ENCODE data around the gene FIBP.
"Not testable (repeated sequence)": the region's sequence is repeated elsewhere in the genome, so short reads cannot be mapped to it uniquely, and the experiment has no call there.

FIBP gene

DNA sequence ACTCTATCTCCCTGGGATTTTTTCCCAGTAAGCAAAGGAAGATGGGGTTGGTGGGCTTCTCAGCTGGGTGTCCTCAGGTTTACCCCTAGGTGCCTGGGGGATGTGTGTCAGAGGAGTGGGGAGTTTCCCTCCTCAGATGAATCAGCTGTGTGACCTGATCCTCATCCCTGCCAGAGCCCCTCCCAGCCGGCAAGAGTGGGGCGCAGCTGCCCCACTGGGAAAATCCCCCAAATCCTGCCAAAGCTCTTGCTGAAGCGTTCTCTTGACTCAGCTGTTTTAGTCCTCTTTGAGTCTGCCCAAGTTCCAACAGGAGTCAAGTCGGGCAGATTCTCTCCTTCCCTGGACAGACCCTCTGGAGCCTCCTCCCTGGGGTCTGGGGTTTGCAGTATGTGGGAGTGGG is 24.6 kb upstream of the FIBP start:
- no peak for DNase-seq

DNA sequence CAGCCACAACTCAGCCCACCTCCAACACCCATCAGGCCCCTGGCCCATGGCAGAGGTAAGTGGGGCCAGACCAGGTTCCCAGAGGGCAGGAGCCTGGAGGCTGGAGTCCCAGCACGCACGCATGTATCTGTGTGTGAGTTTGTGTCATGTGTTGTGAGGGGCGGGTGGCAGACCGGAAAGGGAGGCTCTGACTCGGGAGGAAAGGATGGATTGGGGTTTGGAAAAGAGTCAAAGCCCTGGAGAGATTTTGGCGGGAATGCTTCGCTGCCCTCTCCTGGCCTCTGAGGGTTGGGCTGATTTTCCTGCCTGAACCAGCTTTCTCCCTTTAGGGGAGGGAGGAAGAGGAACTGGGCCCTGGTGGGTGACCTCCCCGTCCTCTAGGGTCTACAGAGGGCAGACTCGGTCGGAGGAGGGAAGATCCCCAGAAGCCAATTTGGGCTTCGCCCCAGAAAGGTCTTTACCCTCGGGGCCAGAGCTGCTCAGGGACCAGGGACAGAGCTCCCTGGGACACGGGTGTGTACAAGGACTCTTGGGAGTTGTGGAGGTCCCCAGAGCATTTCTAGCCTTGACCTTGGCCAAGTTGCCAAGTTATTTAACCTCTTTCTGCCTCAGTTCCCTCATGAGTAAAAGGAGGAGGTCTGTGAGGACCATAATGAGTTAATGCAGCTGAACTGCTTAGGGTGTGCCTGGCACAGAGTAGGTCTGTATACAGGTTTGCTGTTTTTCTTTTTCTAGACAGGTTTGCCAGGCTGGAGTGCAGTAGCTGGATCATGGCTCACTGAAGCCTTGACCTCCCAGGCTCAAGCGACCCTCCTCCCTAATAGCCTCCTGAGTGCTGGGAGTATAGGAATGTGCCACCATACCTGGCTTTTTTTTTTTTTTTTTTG is 23.7 kb upstream of the FIBP start:
- no peak for DNase-seq

DNA sequence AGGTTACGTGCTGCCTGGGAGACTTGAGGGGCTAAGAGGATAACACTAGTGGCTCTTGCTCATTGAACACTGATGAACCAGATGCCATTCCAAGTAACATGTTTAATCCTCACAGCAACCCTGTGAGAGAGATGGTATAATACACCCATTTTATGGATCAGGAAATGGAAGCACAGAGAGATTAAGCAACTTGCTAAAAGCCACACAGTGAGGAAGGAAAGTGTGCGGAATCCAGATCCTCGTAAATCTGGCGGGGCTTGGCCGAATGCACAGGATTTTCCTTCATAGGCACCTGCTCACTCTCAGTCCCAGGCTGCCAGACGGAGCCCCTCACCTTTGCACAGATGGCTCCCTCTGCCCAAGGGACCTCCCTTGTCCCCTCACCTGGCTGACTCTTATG is 19.6 kb upstream of the FIBP start:
- no peak for DNase-seq

DNA sequence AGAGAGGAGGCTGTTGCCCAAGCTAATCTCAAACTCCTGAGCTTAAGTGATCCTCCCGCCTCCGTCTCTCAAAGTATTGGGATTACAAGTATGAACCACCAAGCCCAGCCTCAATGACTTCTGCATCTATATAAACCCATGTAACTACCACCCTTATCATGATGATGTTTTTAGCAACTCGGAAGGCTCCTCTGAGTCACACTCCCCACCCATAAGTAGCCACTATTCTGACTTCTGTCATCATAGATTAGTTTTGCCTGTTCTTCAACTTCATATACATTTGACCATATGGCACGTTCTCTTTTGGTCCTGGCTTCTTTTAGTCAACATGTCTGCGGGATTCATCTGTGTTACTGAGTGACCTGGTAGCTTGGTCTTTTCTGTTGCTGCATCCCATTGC is 18.3 kb upstream of the FIBP start:
- DNase-seq: no peak

DNA sequence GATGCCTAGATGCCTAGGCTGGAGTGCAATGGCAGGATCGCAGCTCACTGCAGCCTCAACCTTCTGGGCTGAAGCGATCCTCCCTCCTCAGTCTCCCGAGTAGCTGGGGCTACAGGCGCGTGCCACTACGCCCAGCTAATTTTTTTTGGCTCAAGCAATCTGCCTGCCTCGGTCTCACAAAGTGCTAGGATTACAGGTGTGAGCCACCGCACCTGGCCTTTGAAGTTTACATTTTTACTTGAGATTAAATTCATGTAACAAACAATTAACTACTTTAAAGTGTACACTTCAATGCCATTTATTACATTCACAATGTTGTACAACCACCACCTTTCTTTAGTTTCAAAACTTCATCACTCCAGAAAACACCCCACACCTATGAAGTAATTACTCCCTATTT is 15.4 kb upstream of the FIBP start:
- no peak for DNase-seq

DNA sequence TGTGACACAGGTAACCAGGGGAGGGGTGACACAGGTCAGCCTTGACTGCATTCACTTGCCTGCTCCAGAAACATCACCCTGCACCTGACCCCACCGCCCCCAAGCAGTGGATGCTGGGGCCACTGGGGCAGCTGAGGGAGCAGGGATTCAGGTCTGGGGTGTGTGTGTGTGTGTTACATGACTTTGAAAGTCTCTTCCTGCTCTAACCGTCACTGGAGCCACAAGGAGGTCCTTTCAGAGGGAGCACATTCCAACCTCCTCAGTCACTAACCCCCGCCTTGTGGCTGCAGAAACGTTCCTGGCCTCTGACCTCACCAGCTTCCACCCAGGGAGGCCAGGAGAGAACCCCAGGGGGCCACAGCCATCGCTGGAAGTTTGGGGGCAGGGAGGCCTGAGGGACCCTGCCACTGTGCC is 14.8 kb upstream of the FIBP start:
- no peak for DNase-seq

DNA sequence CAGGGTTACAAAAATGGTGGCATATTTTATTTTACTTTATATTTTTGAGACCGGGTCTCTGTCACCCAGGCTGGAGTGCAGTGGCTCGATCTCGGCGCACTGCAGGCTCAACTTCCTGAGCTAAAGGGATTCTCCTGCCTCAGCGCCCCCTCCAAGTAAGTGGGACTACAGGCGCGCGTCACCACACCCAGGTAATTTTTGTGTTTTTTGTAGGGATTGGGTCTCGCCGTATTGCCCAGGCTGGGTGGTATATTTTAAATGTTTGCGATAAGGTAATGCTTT is 12.6 kb upstream of the FIBP start:
- no peak for DNase-seq

DNA sequence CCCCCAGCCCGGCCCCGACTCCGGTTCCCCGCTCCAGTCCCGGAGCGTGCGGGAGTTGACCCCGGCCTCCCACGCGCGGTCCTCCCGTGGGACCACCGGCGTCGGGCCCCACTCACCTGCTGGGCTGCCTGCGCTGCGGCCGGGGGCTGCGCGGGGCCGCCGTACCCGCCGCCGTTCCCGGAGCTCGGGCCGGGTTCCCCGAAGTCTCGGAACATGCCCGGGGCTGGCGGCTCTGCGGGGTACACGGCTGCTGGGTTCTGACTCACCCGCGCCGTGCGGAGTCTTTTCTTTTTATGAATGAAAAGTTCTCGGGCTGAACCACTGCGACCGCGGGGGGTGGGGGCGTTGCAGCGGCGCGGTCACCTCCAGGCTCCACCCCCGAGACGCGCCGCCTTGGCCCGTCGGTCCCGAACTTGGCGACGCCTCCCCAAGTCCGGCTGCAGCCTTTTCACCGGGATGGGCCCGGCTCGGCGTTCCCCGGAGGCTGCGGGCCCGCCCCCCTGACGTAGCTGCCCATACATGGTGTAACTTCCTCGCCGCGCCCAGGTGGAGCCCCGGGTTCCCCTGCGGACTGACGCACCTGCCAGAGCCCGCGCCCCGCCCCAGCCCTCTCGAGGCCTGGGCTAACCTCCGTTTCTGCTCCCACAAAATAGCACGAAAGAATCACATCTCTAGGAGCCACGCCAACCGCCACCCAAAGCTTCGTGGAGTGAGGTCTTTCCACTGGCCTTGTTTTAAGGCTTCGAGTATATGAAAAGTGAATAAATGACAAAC is 12.0 kb upstream of the FIBP start, which contains the start of gene FOSL1:
Gene FOSL1 (minus strand): TSS at position 264 of the 774 bp plus-strand sequence. CDS start 49 bp downstream, at position 215.
- peak; percentile 95 for DNase-seq

DNA sequence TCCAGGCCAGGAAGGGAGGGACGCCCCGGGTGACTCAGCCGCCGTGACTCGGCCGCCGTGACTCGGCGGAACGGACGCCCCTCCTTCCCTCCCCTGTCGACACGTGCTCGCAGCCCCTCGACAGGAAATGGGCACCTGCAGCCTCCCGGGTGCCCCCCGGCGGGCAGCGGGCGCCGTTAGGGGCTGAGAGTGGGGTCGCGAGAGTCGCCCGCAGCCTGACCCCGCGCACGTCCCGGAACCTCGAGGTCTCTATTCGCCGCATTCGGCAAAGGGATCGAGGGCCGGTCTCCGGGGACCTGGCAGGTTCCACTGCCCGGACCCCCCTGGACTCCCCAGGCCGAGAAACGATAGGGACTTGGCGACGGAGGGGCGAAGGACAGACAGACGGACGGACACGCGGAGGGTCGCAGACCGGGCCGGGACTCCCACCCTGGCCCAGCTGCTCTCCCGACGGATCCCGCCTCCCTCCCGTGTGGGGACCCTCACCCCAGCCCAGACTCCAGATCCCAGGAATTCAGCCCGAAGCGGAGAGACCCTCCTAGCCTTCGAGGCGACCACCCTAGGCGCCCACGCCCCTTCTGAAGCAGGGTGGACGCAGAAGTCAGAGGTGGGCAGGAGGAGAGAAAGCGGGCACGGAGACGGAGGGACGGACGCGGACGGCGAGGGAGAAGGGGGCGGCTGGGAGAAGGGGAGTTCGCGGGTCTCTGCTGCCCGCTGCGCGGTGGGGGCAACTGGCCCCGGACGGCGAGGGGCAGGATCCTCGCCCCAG is 11.3 kb upstream of the FIBP start:
- DNase-seq: peak; percentile 65

DNA sequence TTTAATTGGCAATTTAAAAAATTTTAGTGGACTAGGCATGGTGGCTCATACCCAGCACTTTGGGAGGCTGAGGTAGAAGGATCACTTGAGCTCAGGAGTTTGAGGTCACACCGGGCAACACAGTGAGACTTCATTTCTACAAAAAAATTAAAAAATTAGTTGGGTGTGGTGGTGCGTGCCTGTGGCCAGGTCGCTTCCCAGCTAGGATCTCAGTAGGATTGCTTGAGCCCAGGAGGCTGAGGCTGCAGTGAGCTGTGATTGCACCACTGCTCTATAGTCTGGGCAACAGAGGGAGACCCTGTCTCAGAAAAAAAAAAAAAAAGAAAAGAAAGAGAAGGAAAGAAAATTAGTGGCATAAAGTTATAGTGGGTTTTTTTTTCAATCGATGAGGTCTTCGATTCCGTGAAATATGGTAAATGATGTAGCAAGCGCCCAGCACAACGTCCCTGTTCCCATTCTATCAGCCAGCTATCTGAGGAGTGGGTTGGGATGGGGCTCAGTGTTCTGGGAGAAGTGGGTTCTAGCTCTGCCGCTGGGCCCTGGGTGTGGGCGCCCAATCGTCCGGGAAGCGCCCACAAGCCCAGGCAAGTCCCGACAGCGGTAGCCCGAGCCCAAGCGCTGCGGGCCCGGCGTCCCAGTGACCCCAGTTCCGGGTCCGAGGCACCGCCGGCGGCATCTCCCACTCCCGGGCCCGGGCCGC is 10.5 kb upstream of the FIBP start:
- DNase-seq: no peak

DNA sequence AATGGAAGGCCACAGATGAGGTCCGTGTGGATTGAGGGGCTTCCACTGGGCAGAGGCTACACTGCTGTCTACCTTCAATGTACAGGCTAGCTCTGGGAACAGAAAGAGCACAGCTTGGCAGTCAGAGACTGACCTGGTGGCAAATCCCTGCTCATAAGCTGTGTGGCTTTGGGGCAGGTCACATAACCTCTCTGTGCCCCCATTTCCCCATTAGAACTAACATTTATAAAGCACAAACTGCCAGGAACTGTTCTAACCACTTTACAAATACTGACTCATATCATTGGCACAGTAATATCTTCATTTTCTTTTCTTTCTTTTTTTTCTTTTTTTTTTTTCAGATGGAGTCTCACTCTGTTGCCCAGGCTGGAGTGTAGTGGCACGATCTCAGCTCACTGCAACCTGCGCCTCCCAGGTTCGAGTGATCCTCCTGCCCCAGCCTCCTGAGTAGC is 8.8 kb upstream of the FIBP start:
- no peak for DNase-seq

DNA sequence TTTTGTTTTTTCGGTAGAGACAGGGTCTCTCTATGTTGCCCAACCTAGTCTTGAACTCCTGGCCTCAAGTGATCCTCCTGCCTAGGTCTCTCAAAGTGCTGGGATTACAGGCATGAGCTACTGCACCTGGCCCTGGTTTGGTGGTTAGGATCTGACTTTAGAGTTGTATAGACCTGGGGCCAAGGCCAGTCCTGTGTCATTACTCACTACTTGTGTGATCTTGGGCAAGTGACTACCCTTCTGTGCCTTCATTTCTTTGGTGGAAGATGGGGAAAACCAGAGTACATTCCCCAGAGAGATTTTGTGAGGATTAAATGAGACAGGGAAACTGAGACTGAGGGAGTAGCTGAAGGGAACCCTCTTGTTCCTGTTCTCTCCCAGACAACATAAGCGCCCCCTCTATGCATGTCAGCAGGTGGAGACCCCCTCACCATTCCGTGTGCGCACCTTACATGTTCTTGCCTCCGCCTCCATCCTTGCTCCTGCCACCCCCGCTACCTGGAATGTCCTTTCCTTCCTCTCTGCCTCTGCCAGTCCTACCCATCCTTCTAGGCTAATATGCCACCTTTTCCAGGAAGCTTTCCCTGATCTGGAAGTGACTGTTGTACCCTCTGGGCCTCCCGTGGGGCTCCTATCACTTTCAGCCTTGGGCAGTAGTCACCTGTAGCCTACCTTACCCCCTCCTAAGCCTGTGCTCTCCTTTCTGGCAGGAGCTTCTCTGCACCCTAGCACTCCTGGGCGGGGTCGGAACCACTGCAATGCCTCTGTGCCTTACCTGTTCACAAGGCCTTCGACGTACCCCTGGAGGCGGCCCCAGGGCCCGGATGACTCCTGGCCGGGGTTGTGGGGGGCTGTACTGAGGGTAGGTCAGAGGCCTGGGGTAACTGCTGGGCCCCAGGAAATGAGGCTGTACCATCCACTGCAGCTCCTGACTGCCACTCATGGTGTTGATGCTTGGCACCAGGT is 8.0 kb upstream of the FIBP start:
- no peak for DNase-seq

DNA sequence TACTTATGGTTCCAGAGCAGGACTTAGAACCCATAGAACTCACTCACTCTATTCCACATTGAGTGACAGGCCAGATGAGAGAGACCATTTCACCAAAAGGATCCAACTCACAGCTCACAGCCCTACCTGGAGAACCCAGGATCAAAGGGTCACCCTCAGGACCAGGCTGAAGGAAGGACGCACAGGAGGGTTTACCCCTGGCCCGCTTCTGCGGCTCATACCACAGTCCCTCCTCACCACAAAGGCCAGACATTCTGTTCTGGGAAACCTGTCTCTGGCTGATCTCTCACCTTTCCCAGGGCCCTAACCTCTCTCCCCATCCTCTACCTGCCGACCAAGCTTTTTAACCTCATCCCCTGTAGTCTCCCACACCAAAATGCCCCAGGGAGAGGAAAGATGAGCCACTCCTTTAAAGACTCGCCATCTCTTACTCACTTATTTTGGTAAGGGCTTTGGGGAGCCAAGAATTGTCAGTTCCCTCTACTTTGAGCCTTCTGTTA is 7.3 kb upstream of the FIBP start:
- DNase-seq: no peak

DNA sequence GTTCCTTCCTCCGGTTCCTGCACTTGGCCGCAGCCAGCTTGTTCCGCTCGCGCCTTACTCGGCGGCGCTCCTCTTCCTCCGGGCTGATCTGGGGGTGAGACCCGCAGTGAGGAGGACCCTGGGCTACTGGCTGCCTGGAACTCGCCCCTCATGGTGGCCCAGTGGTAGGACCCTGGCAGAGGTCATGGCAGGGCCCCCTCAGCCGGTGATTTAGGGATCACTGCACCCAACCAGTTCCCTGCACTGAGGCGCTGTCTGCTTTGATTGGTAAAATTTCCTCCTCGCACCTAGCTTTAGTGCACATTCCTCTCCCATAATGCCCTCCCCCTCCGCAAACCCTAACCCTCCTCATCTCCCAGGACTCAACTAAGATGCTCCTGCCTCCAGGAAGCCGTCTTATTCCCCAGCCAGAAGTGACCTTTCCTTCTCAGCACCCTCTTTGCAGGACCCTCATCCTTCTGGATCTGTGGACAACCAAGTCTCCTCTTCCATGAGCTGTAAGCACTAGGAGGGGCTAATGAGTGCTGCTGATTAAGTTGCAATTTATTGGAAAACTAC is 5.8 kb upstream of the FIBP start:
- peak; percentile 55 for DNase-seq

DNA sequence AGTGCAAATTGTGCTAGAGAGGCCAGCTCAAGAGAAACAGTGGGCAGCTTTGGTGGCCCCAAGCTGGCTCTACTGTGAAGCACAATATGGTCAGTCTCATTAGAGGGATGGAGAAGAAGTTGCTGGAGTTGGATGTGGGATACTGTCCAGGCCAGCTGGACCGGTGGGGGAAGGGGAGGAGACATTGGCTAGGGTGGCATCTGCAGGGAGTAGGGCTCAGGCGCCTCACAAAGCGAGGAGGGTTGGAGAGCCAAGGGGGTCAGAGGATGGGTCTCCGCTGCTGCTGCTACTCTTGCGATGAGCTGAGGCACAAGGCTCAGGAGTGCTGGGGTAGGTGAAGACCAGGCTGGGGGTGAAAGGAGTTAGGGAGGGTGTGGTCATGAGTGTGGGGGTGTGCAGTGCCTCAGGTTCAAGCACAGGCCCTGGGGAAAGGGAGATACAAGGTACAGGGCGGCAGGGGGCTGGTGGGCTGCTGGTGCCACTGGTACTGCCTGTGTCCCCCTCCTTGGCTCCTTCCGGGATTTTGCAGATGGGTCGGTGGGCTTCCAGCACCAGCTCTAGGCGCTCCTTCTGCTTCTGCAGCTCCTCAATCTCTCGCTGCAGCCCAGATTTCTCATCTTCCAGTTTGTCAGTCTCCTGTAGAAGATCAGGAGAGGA is 4.5 kb upstream of the FIBP start:
- DNase-seq: no peak

DNA sequence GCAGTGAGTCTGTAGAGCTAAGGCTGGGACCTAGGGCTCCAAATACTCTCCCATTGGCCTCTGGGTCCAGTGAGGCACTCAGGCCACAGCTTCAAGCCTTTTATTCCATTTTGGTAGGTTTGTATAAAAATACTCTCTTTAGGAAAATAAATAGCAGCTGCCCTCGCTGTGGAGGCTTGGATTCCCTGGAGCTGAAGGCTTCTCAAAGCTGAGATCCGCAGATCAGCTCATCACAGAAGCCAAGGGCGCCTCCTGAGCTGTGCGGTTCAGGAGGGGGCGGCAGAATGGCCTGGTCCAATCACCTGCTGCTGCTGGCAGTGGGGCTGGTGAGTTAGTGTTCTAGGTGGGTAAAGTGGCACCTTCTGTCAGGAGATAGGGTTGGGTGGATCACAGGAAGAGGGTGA is 3.9 kb upstream of the FIBP start:
- DNase-seq: not testable (repeated sequence)

DNA sequence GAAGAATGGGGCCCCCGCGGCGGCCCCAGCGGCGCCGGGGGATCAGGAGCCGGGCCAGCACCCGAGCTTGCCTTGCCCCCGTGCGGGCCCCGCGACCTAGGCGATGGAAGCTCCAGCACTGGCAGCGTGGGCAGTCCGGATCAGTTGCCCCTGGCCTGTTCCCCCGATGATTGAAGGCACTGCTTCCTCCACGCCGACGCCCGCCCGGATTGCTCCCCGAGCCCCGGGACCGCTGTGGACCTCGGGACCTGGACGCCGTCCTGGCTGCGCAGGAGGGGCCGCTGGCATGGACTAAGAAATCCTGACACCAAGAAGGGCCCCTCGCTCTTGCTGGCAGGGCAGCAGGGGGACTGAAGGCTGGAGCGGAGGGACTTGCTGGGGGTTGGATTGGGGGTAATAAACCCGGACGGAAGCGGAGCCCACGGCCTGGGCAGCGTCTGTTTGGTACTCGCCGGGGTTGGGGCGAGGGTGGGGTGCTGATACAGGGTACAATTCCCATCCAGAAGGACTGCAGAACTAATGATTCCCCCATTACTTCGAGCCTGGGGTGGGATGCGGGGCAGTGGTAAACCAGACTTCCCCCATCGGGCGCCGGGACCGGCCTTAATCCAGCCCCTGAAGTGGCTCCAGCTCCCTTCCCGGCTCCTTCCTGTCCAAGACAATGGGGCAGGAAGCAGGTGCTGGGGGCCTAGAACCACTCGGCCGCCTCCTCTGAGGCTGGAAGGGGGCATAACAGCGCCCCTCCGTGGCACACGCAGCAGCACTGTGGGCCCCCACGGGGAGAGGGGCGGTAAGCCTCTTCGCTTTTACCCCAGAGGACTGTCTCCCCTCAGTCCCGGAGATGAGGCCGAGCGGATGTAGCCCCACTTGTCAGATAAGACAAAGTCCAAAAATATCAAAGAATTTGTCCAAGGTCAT is 3.2 kb upstream of the FIBP start:
- peak; percentile 35 for DNase-seq

DNA sequence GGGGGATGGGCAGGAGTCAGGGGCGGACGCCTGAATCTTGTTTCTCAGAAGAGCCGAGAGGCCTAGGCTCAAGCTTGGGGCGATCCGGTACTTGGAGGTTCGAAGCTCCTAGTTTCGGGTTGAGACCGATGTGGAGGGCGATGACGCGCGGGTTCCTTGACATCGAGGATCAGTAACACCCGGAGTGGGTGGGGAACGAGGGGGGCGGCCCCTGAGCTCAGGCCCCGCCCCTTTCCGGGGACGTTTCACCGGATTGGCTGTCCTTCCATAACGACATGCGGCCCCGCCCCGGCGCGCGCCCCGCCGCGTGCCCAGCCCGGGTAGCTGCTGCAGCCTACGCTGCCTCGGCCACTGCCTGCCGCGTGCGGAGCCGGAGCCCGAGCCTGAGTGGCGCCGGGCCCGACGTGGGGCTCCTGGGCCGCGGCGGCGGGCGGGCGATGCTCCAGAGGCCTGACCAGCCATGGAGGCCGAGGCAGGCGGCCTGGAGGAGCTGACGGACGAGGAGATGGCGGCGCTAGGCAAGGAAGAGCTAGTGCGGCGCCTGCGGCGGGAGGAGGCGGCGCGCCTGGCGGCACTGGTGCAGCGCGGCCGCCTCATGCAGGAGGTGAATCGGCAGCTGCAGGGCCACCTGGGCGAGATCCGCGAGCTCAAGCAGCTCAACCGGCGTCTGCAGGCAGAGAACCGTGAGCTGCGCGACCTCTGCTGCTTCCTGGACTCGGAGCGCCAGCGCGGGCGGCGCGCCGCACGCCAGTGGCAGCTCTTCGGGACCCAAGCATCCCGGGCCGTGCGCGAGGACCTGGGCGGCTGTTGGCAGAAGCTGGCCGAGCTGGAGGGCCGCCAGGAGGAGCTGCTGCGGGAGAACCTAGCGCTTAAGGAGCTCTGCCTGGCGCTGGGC is 2.3 kb upstream of the FIBP start, which contains the start of gene CCDC85B:
Gene CCDC85B (plus strand): TSS at position 350 of the 895 bp plus-strand sequence. CDS start 111 bp downstream, at position 461.
- peak; percentile 99 for DNase-seq
